BJ (cell line): ENCODE measurements around the gene HMGN3. TPM values are rescaled to one million over a fixed set of nuclear protein-coding genes. Genes with fewer than 3 reads are reported as not detected.
A peak's percentile ranks its signal among the peaks of the same experiment; 100 is the strongest.

Experiments used
- CTCF ChIA-PET: fragments of 350-600 bp; formaldehyde crosslinking; extraction: SDS; loops from one replicate; lab custom pipeline; 2021; ENCODE audit warnings: antibody characterized with exemption, inconsistent platforms; lab: Yijun Ruan, JAX
- POLR2A ChIA-PET: fragments of 300-600 bp; sonication (Branson Sonifier 250); formaldehyde crosslinking; extraction: SDS; loops from one replicate; lab custom pipeline; 2021; ENCODE audit warnings: antibody characterized with exemption; lab: Charles Lee
- DNase-seq: peaks from one replicate; pipeline ENCODE4 v3.0.0-alpha.2; 2011; ENCODE audit warnings: low read depth
- H3K27me3 ChIP-seq: 2 replicates; pipeline ENCODE4 v1.6.0; 2011; ENCODE audit warnings: low read length; ENCODE audit not compliant: control insufficient read depth, insufficient read depth
- H3K36me3 ChIP-seq: 2 replicates; pipeline ENCODE4 v1.5.1; 2011; ENCODE audit warnings: low read length; ENCODE audit not compliant: control insufficient read depth, insufficient read depth
- H3K4me3 ChIP-seq: 2 replicates; pipeline ENCODE4 v1.5.1; 2011; ENCODE audit warnings: low read depth, mild to moderate bottlenecking, control low read depth, low read length
- polyA minus RNA-seq: library from RNA; depleted of rRNA, polyadenylated mRNA; stranded (reverse); fragments of >200 nt; gene quantifications from 2 replicates; pipeline ENCODE4 v1.2.3, GENCODE V29; 2011; rRNA and poly(A)+ RNA removed
- polyA plus RNA-seq: library from polyadenylated mRNA; depleted of rRNA; stranded (reverse); fragments of >200 nt; gene quantifications from 2 replicates; pipeline ENCODE4 v1.2.3, GENCODE V29; 2011; rRNA removed
- TF ChIP-seq, protein P1 (sequence below): IDR thresholded peaks from 2 replicates; pipeline ENCODE4 v1.5.1; 2011; ENCODE audit warnings: low read depth, mild to moderate bottlenecking, control low read depth, inconsistent platforms, low read length, moderate library complexity; ENCODE audit not compliant: insufficient read depth

HMGN3 gene
- 10.3 and 30.9 TPM in 2 replicates for polyA plus RNA-seq
- polyA minus RNA-seq, result 1.8 and 3.0 TPM in 2 replicates

DNA sequence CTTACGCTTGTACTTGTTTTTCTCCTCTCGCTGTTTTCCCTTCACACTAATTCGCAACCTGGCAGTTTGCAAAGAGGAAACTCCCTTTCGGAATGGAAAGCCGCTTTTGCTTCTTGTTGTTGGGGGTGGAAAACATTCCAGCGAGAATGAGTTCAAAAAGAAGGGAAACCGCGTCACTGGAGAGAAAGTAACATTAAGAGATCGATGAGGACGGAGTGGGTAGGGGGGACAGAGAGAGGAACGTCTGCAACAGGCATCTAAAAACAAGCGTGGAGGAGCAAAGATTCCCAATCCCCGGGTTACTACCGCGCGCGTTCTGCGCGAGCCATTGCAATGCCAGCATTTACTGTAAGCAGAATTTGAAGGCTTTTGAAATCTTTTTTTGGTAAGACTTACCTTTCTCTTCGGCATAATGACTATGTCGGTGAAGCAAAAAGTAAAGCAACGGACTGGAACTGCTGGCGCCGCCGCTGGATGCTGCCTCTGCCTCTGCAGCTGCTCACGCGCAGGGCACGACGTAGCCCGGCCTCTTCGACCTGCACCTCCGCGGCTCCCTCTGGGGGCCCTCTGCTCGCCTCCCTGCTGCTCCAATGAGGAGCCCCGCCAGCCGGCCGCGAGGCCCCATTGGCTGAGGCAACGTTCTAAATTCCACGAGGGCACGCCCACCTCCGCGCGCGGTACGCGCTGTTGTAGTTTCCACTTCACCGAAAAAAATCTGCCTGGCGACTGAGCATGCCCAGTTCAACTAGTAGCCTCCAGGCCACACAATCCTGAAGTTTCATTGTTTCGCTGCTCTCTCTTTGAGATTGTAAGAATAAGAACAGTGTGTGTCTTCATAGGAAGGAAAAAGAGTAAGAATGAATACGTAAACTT lies at the start of gene HMGN3:
HMGN3 (minus strand) TSS at position 533 of the 873 bp plus-strand sequence.
- ChIA-PET POLR2A (interaction anchor here (0.5 kb wide), 1 partner anchor 159 kb away, joined by 6 read pairs; no protein-coding TSS in a partner anchor), CTCF (no interaction called here)
- no peaks in the 10 kb centered on the region for H3K27me3 ChIP-seq
- H3K36me3 ChIP-seq, result no peaks in the 10 kb centered on the region
- TF ChIP-seq, protein P1, sequence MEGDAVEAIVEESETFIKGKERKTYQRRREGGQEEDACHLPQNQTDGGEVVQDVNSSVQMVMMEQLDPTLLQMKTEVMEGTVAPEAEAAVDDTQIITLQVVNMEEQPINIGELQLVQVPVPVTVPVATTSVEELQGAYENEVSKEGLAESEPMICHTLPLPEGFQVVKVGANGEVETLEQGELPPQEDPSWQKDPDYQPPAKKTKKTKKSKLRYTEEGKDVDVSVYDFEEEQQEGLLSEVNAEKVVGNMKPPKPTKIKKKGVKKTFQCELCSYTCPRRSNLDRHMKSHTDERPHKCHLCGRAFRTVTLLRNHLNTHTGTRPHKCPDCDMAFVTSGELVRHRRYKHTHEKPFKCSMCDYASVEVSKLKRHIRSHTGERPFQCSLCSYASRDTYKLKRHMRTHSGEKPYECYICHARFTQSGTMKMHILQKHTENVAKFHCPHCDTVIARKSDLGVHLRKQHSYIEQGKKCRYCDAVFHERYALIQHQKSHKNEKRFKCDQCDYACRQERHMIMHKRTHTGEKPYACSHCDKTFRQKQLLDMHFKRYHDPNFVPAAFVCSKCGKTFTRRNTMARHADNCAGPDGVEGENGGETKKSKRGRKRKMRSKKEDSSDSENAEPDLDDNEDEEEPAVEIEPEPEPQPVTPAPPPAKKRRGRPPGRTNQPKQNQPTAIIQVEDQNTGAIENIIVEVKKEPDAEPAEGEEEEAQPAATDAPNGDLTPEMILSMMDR, result peak; percentile 34
- H3K4me3 ChIP-seq, result peak within 1 kb of the TSS; percentile 57
- peak; percentile 70 for DNase-seq

DNA sequence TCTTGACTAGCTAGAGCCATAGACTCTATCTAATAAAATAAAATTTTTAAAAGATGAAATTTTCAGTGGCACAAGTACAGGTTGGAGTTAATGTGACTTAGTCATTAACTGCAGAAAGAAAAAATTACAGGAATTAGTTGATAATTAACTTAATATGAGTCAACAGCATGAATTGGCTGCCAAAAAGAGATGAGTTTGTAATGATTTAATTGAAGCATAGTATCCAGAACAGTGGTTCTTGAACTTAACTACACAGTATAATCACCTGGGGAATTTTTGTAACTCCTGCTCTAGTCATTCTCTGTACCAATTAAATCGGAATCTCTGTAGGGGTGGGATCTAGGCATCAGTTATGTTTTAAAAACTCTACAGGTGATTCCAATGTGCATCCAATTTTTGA lies 46.3 kb upstream of the HMGN3 start:
- ChIA-PET POLR2A (no interaction called here), CTCF (no interaction called here)
- Histone ChIP-seq H3K4me3 (no peak overlapping the region), H3K36me3 (no peaks in the 10 kb centered on the region), H3K27me3 (no peaks in the 10 kb centered on the region)
- TF ChIP-seq, protein P1, result no peak
- DNase-seq, result no peak

DNA sequence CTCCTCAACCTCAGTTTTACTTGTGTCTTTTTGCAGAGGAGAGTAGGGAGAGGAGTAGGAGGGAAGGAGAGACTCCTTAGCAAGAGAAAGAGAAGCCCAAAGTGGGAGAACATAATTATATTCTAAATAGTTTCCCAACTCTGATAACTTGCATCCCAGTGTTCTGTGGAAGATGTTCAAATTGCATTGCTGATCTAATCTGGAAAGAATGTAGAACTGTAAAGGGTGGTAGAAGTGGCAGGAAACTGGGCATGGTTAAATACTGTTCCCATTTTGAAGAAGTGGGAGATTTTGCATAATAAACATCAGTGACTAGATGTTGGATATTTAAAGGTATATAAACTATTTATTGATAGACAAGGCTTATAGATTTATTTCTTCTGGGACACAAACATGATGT lies 42.6 kb upstream of the HMGN3 start:
- Histone ChIP-seq H3K36me3 (no peaks in the 10 kb centered on the region), H3K27me3 (no peaks in the 10 kb centered on the region), H3K4me3 (no peak overlapping the region)
- no peak for DNase-seq
- POLR2A ChIA-PET, result no interaction called here
- CTCF ChIA-PET, result no interaction called here
- TF ChIP-seq, protein P1, result no peak

DNA sequence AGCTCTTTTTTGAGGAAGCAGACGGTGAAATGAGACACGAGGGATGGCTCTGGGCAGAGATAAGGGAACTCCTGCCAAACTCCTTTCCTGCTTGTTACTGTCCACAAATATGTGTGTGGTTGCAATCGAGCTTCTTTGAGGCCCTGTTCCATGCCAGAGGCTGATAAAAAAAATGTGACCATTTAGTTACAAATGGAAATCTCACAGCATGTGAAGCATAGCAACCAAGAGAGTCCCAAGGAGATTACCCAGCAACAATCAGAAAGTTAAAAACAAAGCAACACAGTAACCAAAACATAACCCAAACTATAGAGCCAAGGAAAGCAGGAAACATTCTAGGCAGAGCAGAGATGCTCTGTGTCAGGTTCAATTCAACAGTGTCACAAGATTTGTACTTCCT lies 35.4 kb upstream of the HMGN3 start:
- Histone ChIP-seq H3K27me3 (no peaks in the 10 kb centered on the region), H3K4me3 (no peak overlapping the region), H3K36me3 (no peaks in the 10 kb centered on the region)
- POLR2A ChIA-PET, result no interaction called here
- peak; percentile 60 for DNase-seq
- CTCF ChIA-PET, result no interaction called here
- TF ChIP-seq, protein P1, result no peak

DNA sequence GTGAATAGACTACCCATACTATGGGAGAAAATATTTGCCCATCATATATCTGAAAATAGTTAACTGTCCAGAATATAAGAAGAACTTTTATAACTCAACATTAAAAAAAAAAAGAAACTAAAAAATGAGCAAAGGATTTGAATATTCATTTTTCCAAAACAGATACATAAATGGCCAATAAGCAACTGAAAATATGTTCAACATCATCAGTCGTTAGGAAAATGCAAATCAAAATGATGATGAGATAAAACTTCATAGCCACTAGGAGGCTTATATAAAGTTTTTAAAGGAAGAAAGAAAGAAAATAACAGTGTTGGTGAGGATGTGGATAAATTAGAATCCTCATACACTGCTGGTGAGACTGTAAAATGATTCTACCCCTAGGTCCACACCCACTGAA lies 32.6 kb upstream of the HMGN3 start:
- no peaks in the 10 kb centered on the region for H3K27me3 ChIP-seq
- ChIA-PET CTCF (no interaction called here), POLR2A (no interaction called here)
- TF ChIP-seq, protein P1, result no peak
- no peak overlapping the region for H3K4me3 ChIP-seq
- no peak for DNase-seq
- H3K36me3 ChIP-seq, result no peaks in the 10 kb centered on the region
